8988T (cell line): Measurements from ENCODE around the gene GPBP1.
"Not testable (repeated sequence)": the region's sequence is repeated elsewhere in the genome, so short reads cannot be mapped to it uniquely, and the experiment has no call there.

ENCODE experiments used
- DNase-seq: peaks from one replicate; pipeline ENCODE4 v3.0.0; 2011

The GPBP1 gene

GRCh38 chr5:57215629-57216195 is 41.9 kb downstream of the GPBP1 start:
- no peak for DNase-seq

GRCh38 chr5:57216714-57217113 is 42.9 kb downstream of the GPBP1 start:
- DNase-seq: no peak

GRCh38 chr5:57219386-57219785 is 45.5 kb downstream of the GPBP1 start:
- no peak for DNase-seq

DNA sequence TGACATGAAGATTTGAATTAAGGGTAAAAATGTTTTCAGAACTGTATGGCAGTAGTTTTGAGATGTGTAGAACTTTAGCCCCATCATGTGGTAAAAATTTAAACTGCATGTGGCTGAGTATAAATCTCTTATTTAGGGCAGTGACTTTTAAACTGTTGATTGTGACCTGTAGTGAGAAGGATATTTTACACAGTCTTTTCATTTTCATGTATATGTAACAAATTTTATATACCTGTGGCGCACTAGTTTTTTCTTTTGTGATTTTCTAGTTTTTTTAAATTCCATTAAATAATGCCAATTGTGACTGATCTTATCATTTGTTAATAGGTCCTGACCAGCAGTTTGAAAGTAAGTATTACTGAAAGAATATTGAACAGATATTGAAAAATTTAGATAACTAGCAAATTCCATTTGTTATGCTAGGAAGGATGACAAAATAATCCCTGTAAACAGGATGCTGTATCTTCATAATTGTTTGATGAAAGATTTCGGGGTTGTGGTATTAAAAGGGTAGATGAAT is 47.2 kb downstream of the GPBP1 start:
- DNase-seq: no peak

GRCh38 chr5:57225553-57225952 is 51.7 kb downstream of the GPBP1 start:
- no peak for DNase-seq

GRCh38 chr5:57229313-57229712 is 55.5 kb downstream of the GPBP1 start:
- no peak for DNase-seq

DNA sequence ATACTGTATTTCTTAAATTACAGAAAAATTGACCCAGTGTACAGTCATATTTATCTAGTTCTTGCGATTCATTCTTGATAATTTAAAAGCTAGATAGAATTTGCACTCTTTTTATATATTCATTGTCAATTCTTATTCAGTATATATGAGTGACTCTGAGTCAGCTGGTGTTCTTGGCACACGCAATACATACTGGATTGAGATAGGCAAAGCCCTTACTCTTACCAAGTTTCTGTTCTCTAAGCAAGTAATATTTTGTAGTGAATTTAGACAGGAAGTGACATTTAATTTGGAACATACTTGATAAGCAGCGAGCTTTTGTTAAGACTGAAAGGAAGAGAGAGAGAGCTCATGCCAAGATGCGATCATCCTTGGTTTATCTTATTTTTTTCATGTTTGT is 57.7 kb downstream of the GPBP1 start:
- no peak for DNase-seq

GRCh38 chr5:57232293-57233033 is 58.6 kb downstream of the GPBP1 start:
- no peak for DNase-seq

- DNase-seq: no peak
Measured at GRCh38 chr5:57243286-57244137, 69.7 kb downstream of the GPBP1 start.

DNA sequence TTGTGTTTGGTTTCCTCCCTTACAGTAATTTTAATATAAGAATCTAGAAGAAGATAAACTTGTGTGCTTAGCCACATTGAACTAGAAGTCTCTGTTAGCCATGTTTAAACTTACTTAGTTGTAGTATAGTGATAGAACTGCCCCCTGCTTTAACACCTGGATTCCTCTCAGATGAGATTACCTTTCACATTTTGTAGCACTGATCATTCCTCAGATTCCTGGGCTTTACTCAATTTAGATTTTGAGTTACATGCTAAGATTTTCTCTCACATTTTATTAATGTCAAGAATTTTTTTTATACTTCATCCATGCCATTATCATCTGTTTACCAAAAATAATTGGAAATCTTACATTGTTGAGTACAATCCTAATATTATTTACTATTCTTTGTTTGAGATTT is 70.5 kb downstream of the GPBP1 start:
- DNase-seq: no peak

- no peak for DNase-seq
Measured at GRCh38 chr5:57246426-57246825, 72.6 kb downstream of the GPBP1 start.

DNA sequence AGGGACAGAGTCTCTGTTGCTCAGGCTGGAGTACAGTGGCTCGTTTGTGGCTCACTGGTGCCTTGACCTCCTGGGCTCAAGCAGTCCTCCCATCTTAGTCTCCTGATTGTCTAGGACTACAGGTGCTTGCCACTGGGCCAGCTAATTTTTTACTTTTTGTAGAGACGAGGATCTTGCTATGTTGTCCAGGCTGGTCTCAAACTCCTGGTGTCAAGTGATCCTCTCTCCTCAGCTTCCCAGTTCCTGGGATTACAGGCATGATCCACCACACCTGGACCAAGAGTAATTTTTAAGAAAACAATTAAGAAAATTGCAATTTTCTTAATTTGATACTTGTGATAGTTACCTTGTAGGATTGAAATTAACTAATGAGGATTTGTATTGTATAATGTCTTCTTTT is 73.9 kb downstream of the GPBP1 start:
- no peak for DNase-seq

DNA sequence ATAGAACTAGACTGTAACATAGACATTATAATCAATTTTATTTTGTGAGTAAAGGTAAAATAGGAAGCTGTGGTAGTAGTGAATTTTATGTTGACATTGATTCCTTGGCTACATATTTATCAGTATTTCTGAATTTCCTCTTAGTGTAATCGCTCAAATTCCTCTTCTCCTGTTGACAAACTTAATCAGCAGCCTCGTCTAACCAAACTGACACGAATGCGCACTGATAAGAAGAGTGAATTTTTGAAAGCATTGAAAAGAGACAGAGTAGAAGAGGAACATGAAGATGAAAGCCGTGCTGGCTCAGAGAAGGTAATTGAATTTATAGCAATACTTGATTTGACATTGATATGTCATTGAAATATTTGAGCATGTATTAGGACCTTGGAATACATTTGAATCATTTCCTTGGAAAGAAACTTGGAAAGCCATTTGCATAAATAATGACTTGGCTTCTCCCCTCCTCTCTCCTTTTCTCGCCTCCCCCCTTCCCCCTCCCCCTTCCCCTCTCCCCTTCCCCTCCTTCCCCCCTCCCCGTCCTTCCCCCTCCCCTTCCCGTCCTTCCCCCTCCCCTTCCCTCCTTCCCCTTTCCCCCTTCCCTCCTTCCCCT is 75.5 kb downstream of the GPBP1 start:
- DNase-seq: no peak

DNA sequence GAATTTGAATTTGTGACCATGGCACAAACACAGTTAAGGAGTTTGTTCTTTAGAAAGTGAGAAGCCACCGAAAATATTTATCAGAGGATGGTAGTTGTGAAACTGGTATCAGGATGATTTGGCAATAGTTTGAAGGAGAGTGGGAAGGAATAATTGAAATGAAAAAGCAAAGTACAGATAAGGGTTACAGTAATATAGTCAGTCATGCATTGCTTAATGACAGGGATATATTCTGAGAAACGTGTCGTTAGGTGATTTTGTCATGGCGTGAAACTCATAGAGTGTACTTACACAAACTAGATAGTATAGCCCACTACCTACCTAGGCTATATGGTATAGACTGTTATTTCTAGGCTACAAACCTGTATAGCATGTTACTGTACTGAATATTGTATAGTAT is 84.2 kb downstream of the GPBP1 start:
- no peak for DNase-seq

DNA sequence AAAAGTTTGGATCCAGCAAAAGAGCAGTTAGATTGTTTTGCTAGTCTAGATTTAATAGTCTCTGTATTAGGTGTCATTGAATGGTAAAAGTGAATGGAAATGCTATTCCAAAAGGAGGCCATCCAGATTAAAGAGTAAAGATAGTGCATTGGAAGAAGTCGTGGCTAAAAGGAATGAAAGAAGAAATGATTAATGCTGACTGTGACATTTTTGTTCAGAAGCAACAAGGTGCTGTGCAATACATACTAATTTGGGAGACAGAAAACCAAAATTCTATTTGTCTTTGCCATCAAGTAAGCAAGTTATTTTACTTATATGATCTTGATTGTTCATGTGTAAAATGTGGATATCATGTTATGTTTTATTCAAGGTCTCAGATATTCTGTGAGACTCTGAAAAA is 85.1 kb downstream of the GPBP1 start:
- DNase-seq: no peak

DNA sequence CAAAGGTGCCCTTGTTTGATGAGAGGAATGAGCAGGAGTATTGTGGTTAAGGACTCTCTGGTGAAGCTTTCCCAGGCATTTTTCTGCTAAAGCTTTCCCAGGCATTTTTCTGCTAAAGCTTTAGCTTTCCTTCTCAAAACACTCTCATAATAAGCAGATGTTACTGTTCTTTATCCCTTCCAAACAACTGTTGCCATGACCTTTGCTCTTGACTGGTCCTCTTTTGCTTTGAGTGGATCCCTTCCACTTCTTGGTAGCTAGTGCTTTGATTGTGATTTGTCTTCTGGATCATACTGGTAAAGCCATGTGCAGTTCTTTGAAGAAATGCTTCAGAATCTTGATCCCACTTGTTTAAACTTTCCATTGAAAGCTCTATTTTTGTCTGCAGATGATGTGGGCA is 85.8 kb downstream of the GPBP1 start:
- no peak for DNase-seq

DNA sequence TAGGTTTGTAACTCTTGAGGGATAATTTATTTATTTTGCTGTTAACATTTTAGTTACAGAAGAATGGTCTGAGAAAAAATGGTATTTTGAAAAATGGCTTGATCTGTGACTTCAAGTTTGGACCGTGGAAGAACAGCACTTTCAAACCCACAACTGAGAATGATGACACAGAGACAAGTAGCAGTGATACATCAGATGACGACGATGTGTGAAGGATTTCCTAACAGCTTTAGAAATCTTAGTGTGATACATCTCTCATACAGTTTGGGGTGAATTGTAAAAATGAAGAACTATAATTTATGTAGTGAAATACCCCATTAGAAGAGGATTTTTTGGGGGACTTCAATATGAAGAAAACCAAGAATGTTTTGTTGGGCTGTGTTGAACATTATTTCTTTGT is 88.7 kb downstream of the GPBP1 start:
- DNase-seq: no peak

DNA sequence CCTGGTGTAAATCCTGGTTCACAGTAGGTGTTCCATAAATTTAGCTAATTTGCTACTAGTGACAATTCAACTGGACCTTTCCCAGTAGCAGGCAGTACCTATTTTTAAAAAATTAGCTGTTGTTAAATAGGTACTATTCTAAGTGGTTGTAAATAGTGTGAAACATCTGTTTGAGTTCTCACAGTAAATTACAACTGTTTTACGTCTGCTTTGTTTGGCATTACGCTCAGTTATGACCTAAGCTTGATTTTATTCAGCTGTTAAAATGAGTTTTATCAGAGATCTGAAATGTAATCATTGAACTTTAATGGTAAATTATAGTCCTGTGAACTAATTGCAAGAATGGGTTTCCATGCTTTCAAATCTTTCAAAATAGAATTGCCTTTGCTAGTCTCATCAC is 93.9 kb downstream of the GPBP1 start:
- no peak for DNase-seq

GRCh38 chr5:57276353-57276752 is 102.5 kb downstream of the GPBP1 start:
- no peak for DNase-seq

GRCh38 chr5:57277085-57277484 is 103.2 kb downstream of the GPBP1 start:
- DNase-seq: no peak

DNA sequence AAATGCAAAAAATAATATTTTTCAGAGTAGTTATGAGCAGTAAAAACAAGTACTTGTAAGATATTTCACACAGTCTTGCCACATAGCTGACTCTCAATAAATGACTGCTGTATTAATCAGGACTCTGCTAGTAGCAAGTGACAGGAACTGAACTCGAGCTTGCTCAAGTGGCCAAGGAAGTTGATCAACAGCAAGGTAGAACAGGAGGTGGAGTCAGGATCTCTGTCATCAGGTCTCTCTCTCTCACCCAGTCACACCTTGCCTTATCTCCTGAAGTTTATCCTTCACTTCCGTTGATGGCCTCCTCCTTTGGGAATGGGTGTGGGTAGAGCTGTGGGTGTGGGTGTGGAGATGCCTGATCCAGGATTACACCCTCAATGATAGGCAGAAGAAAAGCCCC is 107.0 kb downstream of the GPBP1 start:
- no peak for DNase-seq

GRCh38 chr5:57285084-57285483 is 111.2 kb downstream of the GPBP1 start:
- not testable (repeated sequence) for DNase-seq

- DNase-seq: no peak
Measured at GRCh38 chr5:57291894-57292293, 118.0 kb downstream of the GPBP1 start.
